ENCODE results near the gene TSPAN32.
"Not testable (repeated sequence)": the region's sequence is repeated elsewhere in the genome, so short reads cannot be mapped to it uniquely, and the experiment has no call there.

- TF ChIP-seq TCF7L2 (IDR thresholded peaks at IDR 0.05; ENCODE audit: borderline replicate concordance, extremely low read depth, insufficient read depth, insufficient read length); CTCF (IDR thresholded peaks at IDR 0.05 in 2 of 3, conservative IDR thresholded peaks at IDR 0.05 in 1 of 3; ENCODE audit: borderline replicate concordance in 1 of 3, insufficient read depth in 1 of 3, low read depth in 2 of 3, low read length in 2 of 3): not testable (repeated sequence)
Observed at GRCh38 chr11:2333486-2334205, 31.8 kb downstream of the TSPAN32 start.

Data from HCT116 (cell line).